ENCODE results near the gene GLIS2.

Gene GLIS2

GRCh38 chr16:4371357-4372000 lies 55.6 kb downstream of the GLIS2 start, which contains the start of gene VASN:
Gene VASN, plus strand, starts transcription at chr16:4371848. Its CDS starts 9,030 bp downstream, at chr16:4380878.
- DNase-seq (ENCODE audit: low spot score): peak; percentile 97

GRCh38 chr16:4372001-4372577 lies 56.2 kb downstream of the GLIS2 start:
- DNase-seq (ENCODE audit: low spot score): peak; percentile 73

GRCh38 chr16:4372578-4373355 lies 56.9 kb downstream of the GLIS2 start:
- DNase-seq (ENCODE audit: low spot score): peak; percentile 82

- peak; percentile 58 for DNase-seq (ENCODE audit: low spot score)
Observed at GRCh38 chr16:4373356-4373908, 57.6 kb downstream of the GLIS2 start.

- DNase-seq (ENCODE audit: low spot score): no peak
Observed at GRCh38 chr16:4373909-4374742, 58.3 kb downstream of the GLIS2 start.

GRCh38 chr16:4375717-4376116 lies 59.9 kb downstream of the GLIS2 start:
- DNase-seq (ENCODE audit: low spot score): no peak

- no peak for DNase-seq (ENCODE audit: low spot score)
Observed at GRCh38 chr16:4376126-4376892, 60.4 kb downstream of the GLIS2 start.

GRCh38 chr16:4376893-4377572 lies 61.2 kb downstream of the GLIS2 start:
- no peak for DNase-seq (ENCODE audit: low spot score)

GRCh38 chr16:4377573-4378154 lies 61.8 kb downstream of the GLIS2 start:
- DNase-seq (ENCODE audit: low spot score): no peak

GRCh38 chr16:4378161-4378666 lies 62.3 kb downstream of the GLIS2 start:
- DNase-seq (ENCODE audit: low spot score): no peak

GRCh38 chr16:4378999-4379690 lies 63.3 kb downstream of the GLIS2 start:
- no peak for DNase-seq (ENCODE audit: low spot score)

- DNase-seq (ENCODE audit: low spot score): no peak
Observed at GRCh38 chr16:4380119-4381063, 64.5 kb downstream of the GLIS2 start.

- DNase-seq (ENCODE audit: low spot score): no peak
Observed at GRCh38 chr16:4381072-4381934, 65.4 kb downstream of the GLIS2 start.

GRCh38 chr16:4381935-4382794 lies 66.3 kb downstream of the GLIS2 start:
- DNase-seq (ENCODE audit: low spot score): no peak

GRCh38 chr16:4382795-4383357 lies 67.0 kb downstream of the GLIS2 start:
- DNase-seq (ENCODE audit: low spot score): no peak

All from D341Med (cell line).